Retinal pigment epithelial cell (primary cell): ENCODE results near the gene PRMT9.

ENCODE experiments used
- DNase-seq: peaks from one replicate; pipeline ENCODE4 v3.0.0-alpha.2; 2010; ENCODE audit warnings: low read depth
- H3K4me3 ChIP-seq: 2 replicates; pipeline ENCODE4 v1.5.1; 2011; ENCODE audit warnings: mild to moderate bottlenecking, low read length, control low read depth, moderate library complexity
- CTCF ChIP-seq: conservative IDR thresholded peaks from 2 replicates; pipeline ENCODE4 v1.5.1; 2011; ENCODE audit warnings: low read depth, low read length, control low read depth, inconsistent platforms

PRMT9 gene

GRCh38 chr4:147678796-147679549 is 5.0 kb downstream of the PRMT9 start:
- peak; percentile 62 for DNase-seq
- peak; percentile 8 for TF ChIP-seq CTCF
- no peak overlapping the region for H3K4me3 ChIP-seq

GRCh38 chr4:147678106-147678505 is 5.9 kb downstream of the PRMT9 start:
- no peak for TF ChIP-seq CTCF
- peak; percentile 86 for DNase-seq
- H3K4me3 ChIP-seq, result no peak overlapping the region

- no peak for TF ChIP-seq CTCF
- H3K4me3 ChIP-seq, result no peak overlapping the region
- DNase-seq, result no peak
Observed at GRCh38 chr4:147674496-147674895, 9.5 kb downstream of the PRMT9 start.

- DNase-seq, result no peak
- TF ChIP-seq CTCF, result no peak
- no peak overlapping the region for H3K4me3 ChIP-seq
Observed at GRCh38 chr4:147674073-147674472, 9.9 kb downstream of the PRMT9 start.

- TF ChIP-seq CTCF, result no peak
- DNase-seq, result no peak
- no peak overlapping the region for H3K4me3 ChIP-seq
Observed at GRCh38 chr4:147658501-147658900, 25.5 kb downstream of the PRMT9 start.

- no peak overlapping the region for H3K4me3 ChIP-seq
- no peak for DNase-seq
- TF ChIP-seq CTCF, result no peak
Observed at GRCh38 chr4:147655639-147656038, 28.3 kb downstream of the PRMT9 start.

- no peak for TF ChIP-seq CTCF
Observed at GRCh38 chr4:147651563-147651962, 32.4 kb downstream of the PRMT9 start.

More at GRCh38 chr4:147651563-147651962, 32.4 kb downstream of the PRMT9 start:
- no peak for DNase-seq
- H3K4me3 ChIP-seq, result no peak overlapping the region
